Measurements from ENCODE around the gene KRTAP5-7.
"Not testable (repeated sequence)": the region's sequence is repeated elsewhere in the genome, so short reads cannot be mapped to it uniquely, and the experiment has no call there.

KRTAP5-7 gene

DNA sequence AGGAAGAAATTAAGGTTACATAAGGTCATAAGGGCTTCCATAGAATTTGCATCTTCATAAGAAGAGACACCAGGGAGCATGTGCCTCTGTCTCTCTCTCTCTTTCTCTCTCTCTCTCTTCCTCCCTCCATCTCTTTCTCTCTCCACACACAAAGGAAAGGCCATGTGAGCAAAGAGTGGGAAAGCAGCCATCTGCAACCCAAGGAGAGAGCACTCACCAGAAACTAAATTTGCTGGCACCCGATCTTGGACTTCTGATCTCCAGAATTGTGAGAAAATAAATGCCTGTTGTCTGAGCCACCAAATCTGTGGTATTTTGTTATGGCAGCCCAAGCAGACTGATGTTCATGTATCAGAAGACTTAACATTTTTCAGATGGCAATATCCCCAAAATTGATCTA is 31.9 kb downstream of the KRTAP5-7 start:
- no peak for DNase-seq (ENCODE audit: extremely low spot score)
- ChIA-PET CTCF (interaction anchor here (1.0 kb wide), 1 partner anchor 21 kb away, joined by 4 read pairs; no protein-coding TSS in a partner anchor), POLR2A (no interaction called here)
- TF ChIP-seq, protein P1, sequence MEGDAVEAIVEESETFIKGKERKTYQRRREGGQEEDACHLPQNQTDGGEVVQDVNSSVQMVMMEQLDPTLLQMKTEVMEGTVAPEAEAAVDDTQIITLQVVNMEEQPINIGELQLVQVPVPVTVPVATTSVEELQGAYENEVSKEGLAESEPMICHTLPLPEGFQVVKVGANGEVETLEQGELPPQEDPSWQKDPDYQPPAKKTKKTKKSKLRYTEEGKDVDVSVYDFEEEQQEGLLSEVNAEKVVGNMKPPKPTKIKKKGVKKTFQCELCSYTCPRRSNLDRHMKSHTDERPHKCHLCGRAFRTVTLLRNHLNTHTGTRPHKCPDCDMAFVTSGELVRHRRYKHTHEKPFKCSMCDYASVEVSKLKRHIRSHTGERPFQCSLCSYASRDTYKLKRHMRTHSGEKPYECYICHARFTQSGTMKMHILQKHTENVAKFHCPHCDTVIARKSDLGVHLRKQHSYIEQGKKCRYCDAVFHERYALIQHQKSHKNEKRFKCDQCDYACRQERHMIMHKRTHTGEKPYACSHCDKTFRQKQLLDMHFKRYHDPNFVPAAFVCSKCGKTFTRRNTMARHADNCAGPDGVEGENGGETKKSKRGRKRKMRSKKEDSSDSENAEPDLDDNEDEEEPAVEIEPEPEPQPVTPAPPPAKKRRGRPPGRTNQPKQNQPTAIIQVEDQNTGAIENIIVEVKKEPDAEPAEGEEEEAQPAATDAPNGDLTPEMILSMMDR (IDR thresholded peaks at IDR 0.05; ENCODE audit: control extremely low read depth, extremely low read depth, low read depth, missing control alignments) = no peak

DNA sequence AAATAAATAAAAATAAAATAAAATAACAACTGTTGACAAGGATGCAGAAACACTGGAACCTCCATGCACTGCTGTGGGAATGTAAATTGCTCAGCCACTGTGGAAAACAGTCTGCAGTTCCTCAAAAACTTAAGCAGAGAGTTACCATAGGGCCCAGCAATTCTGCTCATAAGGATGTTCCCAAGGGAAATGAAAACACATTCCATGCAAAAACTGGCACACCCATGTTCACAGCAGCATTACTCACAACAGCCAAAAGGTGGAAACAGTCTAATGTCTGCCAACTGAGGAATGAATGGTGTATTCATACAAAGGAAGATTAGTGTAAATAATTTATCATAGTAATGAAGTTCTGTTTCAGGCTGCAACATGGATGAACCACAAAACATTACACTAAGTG is 35.1 kb downstream of the KRTAP5-7 start:
- TF ChIP-seq, protein P1 (IDR thresholded peaks at IDR 0.05; ENCODE audit: control extremely low read depth, extremely low read depth, low read depth, missing control alignments) = no peak
- ChIA-PET POLR2A (no interaction called here), CTCF (interaction anchor here (2.5 kb wide), 1 partner anchor 13 kb away, joined by 18 read pairs; the partner anchor contains the start of gene KRTAP5-9)
- DNase-seq (ENCODE audit: extremely low spot score) = no peak

DNA sequence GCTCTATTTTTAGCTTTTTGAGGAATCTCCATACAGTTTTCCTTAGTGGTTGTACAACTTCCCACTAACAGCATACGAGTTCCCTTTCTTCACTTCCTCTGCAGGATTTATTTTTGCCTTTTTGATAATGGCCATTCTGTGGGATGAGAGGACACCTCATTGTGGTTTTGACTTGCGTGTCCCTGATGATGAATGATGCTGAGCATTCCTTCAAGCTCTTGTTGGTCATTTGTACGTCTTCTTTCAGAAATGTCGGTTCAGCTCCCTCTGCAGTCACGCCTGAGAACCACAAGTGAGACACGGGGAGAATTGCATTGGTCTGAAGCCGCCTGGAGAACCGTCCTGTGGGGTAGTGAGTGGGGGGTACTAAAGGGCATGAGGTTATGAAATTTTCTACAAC is 36.3 kb downstream of the KRTAP5-7 start:
- CTCF ChIA-PET = interaction anchor here (0.7 to 2.5 kb wide), 22 partner anchors 9 to 747 kb away, joined by 3 to 18 read pairs (median 4); partner anchors contain the start of genes KRTAP5-9 and NADSYN1
- DNase-seq (ENCODE audit: extremely low spot score) = peak; percentile 72

DNA sequence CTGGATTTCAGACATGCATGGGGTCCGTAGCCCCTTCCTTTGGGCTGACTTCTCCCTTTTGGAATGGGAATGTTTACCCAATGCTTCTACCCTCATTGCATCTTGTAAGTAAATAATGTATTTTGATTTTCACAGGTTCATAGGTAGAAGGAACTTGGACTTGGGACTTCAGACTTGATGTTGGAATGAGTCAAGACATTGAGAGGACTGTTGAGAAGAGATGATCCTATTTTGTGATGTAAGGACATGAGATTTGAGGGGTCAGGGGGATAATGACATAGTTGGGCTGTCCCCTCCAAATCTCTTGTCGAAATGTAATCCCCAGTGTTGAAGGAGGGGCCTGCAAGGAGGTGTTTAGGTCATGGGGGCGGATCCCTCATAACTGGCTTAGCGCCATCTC is 37.4 kb downstream of the KRTAP5-7 start:
- no peak for DNase-seq (ENCODE audit: extremely low spot score)
- TF ChIP-seq, protein P1 (IDR thresholded peaks at IDR 0.05; ENCODE audit: control extremely low read depth, extremely low read depth, low read depth, missing control alignments) = no peak
- CTCF ChIA-PET = interaction anchor here (1.3 to 2.1 kb wide), 7 partner anchors 8 to 111 kb away, joined by 3 to 13 read pairs (median 6); partner anchors contain the start of gene NADSYN1
- POLR2A ChIA-PET = no interaction called here

More for the DNA sequence above, 36.3 kb downstream of the KRTAP5-7 start:
- TF ChIP-seq, protein P1 (IDR thresholded peaks at IDR 0.05; ENCODE audit: control extremely low read depth, extremely low read depth, low read depth, missing control alignments) = peak; percentile 73
- POLR2A ChIA-PET = no interaction called here

DNA sequence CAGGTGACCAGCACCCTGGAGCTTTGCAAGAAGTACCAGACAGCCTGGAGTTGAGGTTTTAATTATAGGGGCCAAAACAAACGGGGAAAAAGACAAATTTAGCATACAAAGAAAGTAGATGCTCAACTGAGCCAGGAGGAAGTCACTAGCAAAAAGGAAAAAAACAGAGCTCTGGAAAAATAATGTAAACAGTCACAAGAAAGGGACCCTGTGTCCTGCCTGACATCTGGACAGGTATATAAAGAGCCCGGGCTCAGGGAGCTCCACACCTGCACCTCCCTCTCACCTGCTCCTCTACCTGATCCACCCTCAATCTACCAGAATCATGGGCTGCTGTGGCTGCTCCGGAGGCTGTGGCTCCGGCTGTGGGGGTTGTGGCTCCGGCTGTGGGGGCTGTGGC is 38.2 kb downstream of the KRTAP5-7 start, which contains the start of gene KRTAP5-10:
Gene KRTAP5-10 (plus strand): TSS at position 301 of the 400 bp plus-strand sequence. CDS start 25 bp downstream, at position 326.
- TF ChIP-seq, protein P1 (IDR thresholded peaks at IDR 0.05; ENCODE audit: control extremely low read depth, extremely low read depth, low read depth, missing control alignments) = no peak
- ChIA-PET POLR2A (no interaction called here), CTCF (interaction anchor here (1.8 kb wide), 1 partner anchor 15 kb away, joined by 7 read pairs; no protein-coding TSS in a partner anchor)
- no peak for DNase-seq (ENCODE audit: extremely low spot score)

DNA sequence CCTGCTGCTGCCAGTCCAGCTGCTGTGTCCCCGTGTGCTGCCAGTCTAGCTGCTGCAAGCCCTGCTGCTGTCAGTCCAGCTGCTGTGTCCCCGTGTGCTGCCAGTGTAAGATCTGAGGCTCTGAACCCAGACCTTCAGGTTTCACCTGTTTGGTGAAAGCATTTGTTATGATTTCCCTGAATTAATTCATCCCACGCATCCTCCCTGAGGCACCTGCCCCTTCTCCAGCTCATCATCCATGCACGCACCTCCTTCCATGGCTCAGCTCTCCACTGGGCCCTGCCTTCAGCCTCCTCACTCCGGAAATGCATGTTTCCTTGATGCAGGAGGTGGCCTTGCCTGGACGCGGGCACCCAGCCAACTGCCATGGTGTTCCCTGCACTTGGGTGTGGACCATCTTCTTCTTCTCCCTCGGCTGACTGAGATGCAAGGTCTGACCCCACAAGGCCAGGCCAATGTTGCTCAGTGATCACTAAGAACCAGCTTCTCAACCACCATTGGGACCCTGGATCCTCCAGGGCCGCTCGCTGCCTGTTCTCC is 39.1 kb downstream of the KRTAP5-7 start:
- no peak for DNase-seq (ENCODE audit: extremely low spot score)
- TF ChIP-seq, protein P1 (IDR thresholded peaks at IDR 0.05; ENCODE audit: control extremely low read depth, extremely low read depth, low read depth, missing control alignments) = no peak
- ChIA-PET CTCF (interaction anchor here (1.8 kb wide), 1 partner anchor 14 kb away, joined by 7 read pairs; no protein-coding TSS in a partner anchor), POLR2A (no interaction called here)

DNA sequence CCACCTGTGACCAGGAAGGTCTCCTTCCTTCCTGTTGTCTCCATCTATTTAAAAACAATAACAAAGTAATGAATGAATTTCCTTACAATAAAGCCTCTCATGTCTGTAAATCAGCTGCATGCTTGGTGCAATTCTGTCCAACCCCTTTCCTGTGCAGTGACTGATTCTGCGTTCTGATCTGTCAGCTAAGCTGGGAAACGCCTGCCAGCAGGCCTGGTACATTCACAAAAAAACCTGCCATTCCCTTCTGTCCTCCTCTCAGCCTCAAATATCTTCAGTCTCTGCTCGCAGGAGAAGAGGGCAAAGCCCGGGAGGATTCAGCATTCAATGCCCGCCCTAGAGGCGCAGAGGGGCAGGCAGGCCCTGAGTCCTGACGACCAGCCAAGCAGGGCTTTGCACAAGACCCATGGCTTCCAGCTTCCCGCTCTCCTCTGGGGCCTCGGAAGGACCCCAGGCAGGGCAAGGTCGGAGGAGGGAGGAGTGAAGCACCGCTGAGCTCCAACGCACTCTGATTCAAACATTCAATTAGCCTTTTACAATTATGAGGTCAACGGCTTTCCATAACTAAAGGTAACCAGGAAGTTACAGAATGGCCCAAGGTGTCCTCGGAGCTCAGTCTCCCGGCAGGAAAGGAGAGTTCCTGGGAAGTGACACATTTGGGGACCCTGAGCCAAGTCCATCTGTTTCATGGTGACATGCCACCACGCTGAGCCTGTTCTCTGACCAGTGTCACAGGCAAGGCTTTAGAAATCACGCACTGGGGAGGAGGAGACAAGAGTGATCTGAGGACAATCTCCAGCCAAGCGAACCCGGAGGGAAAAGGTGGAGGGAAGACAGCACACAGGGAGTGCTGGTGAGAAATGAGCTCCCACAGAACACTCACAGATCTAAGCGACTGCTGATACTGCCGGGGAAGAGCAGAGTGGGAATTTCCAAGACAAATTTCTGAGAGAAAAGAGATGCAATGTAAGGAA is 39.8 kb downstream of the KRTAP5-7 start:
- DNase-seq (ENCODE audit: extremely low spot score); POLR2A ChIA-PET: not testable (repeated sequence)
- CTCF ChIA-PET = interaction anchor here (1.8 kb wide), 1 partner anchor 13 kb away, joined by 7 read pairs; no protein-coding TSS in a partner anchor

DNA sequence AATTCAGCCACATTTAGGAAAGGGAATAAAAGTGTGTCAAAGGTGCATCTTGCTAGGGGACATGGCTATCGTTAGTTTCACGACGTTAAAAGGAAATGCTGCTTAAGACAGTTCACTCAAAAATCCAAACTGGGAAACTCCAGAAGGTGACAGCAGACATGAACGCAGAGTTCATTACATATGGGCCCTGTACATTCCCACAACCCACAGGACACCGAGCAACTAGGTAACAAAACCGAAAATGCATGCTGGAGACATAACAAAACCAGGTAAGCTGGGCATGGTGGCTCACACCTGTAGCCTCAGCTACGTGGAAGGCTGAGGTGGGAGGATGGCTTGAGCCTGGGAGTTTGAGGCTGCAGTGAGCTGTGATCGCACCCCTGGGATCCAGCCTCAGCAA is 40.6 kb downstream of the KRTAP5-7 start:
- POLR2A ChIA-PET; DNase-seq (ENCODE audit: extremely low spot score); CTCF ChIA-PET: not testable (repeated sequence)

All from GM10248 (cell line).